BJ (cell line): ENCODE data around the gene TAS1R3. TPM values are rescaled to one million over a fixed set of nuclear protein-coding genes. Genes with fewer than 3 reads are reported as not detected.

Source experiments
- CTCF ChIA-PET: fragments of 350-600 bp; formaldehyde crosslinking; extraction: SDS; loops from one replicate; lab custom pipeline; 2021; ENCODE audit warnings: antibody characterized with exemption, inconsistent platforms; lab: Yijun Ruan, JAX
- POLR2A ChIA-PET: fragments of 300-600 bp; sonication (Branson Sonifier 250); formaldehyde crosslinking; extraction: SDS; loops from one replicate; lab custom pipeline; 2021; ENCODE audit warnings: antibody characterized with exemption; lab: Charles Lee
- DNase-seq: peaks from one replicate; pipeline ENCODE4 v3.0.0-alpha.2; 2011; ENCODE audit warnings: low read depth
- H3K27me3 ChIP-seq: 2 replicates; pipeline ENCODE4 v1.6.0; 2011; ENCODE audit warnings: low read length; ENCODE audit not compliant: control insufficient read depth, insufficient read depth
- H3K36me3 ChIP-seq: 2 replicates; pipeline ENCODE4 v1.5.1; 2011; ENCODE audit warnings: low read length; ENCODE audit not compliant: control insufficient read depth, insufficient read depth
- H3K4me3 ChIP-seq: 2 replicates; pipeline ENCODE4 v1.5.1; 2011; ENCODE audit warnings: low read depth, mild to moderate bottlenecking, control low read depth, low read length
- CTCF ChIP-seq: IDR thresholded peaks from 2 replicates; pipeline ENCODE4 v1.5.1; 2011; ENCODE audit warnings: low read depth, mild to moderate bottlenecking, control low read depth, inconsistent platforms, low read length, moderate library complexity; ENCODE audit not compliant: insufficient read depth
- polyA minus RNA-seq: library from RNA; depleted of rRNA, polyadenylated mRNA; stranded (reverse); fragments of >200 nt; gene quantifications from 2 replicates; pipeline ENCODE4 v1.2.3, GENCODE V29; 2011; rRNA and poly(A)+ RNA removed
- polyA plus RNA-seq: library from polyadenylated mRNA; depleted of rRNA; stranded (reverse); fragments of >200 nt; gene quantifications from 2 replicates; pipeline ENCODE4 v1.2.3, GENCODE V29; 2011; rRNA removed

TAS1R3 gene
- polyA plus RNA-seq, result 0.06 and 0.11 TPM in 2 replicates
- polyA minus RNA-seq, result 0.14 TPM in 1 of 2 replicates, not detected in the other

GRCh38 chr1:1331068-1331965 lies at the start of gene TAS1R3:
Gene TAS1R3, plus strand, starts transcription at chr1:1331280. Its CDS starts 66 bp downstream, at chr1:1331346.
- CTCF ChIA-PET, result interaction anchor here (0.8 to 3.4 kb wide), 2 partner anchors 41 to 294 kb away, joined by 3 to 10 read pairs; no protein-coding TSS in a partner anchor

GRCh38 chr1:1281533-1282321 lies 49.4 kb upstream of the TAS1R3 start:
- H3K36me3 ChIP-seq, result no peaks in the 10 kb centered on the region
- no peak for TF ChIP-seq CTCF
- H3K27me3 ChIP-seq, result no peaks in the 10 kb centered on the region
- no peak overlapping the region for H3K4me3 ChIP-seq
- POLR2A ChIA-PET, result no interaction called here
- CTCF ChIA-PET, result interaction anchor here (0.8 to 1.0 kb wide), 2 partner anchors 8 to 159 kb away, joined by 3 to 5 read pairs; no protein-coding TSS in a partner anchor
- no peak for DNase-seq

More at GRCh38 chr1:1331068-1331965, at the start of gene TAS1R3:
- H3K4me3 ChIP-seq, result no peak within 1 kb of the TSS
- POLR2A ChIA-PET, result no interaction called here
- TF ChIP-seq CTCF, result no peak
- peaks cover 11% of the 10 kb centered on the region for H3K36me3 ChIP-seq
- DNase-seq, result no peak
- H3K27me3 ChIP-seq, result no peaks in the 10 kb centered on the region

- no peak for DNase-seq
- Histone ChIP-seq H3K36me3 (no peaks in the 10 kb centered on the region), H3K27me3 (no peaks in the 10 kb centered on the region), H3K4me3 (no peak overlapping the region)
- CTCF ChIA-PET, result interaction anchor here (0.7 to 1.2 kb wide), 2 partner anchors 13 to 161 kb away, joined by 3 read pairs; no protein-coding TSS in a partner anchor
- no peak for TF ChIP-seq CTCF
- POLR2A ChIA-PET, result no interaction called here
Measured at GRCh38 chr1:1282998-1283397, 48.1 kb upstream of the TAS1R3 start.

GRCh38 chr1:1283821-1284220 lies 47.3 kb upstream of the TAS1R3 start:
- H3K27me3 ChIP-seq, result no peaks in the 10 kb centered on the region
- H3K36me3 ChIP-seq, result no peaks in the 10 kb centered on the region
- DNase-seq, result no peak
- ChIA-PET POLR2A (no interaction called here), CTCF (interaction anchor here (0.7 to 1.2 kb wide), 2 partner anchors 12 to 162 kb away, joined by 3 read pairs; no protein-coding TSS in a partner anchor)
- H3K4me3 ChIP-seq, result no peak overlapping the region
- no peak for TF ChIP-seq CTCF
